B cell (primary cell): ENCODE data around the gene BPIFB1. TPM values are rescaled to one million over a fixed set of nuclear protein-coding genes. Genes with fewer than 3 reads are reported as not detected.

Experiments
- ATAC-seq: fragments of 200-7000 bp; cut with Tn5 transposase; one replicate; pipeline ENCODE4 v1.10.0; 2021; ENCODE audit warnings: low read depth, mild to moderate bottlenecking, moderate number of reproducible peaks, moderate library complexity
- CTCF ChIA-PET: fragments of 350-600 bp; sonication (Branson Sonifier 250); formaldehyde crosslinking; loops from one replicate; lab custom pipeline; 2021; ENCODE audit warnings: antibody characterized with exemption, inconsistent platforms; lab: Charles Lee
- POLR2A ChIA-PET: fragments of 350-600 bp; sonication (Branson Sonifier 250); formaldehyde crosslinking; loops from one replicate; lab custom pipeline; 2021; ENCODE audit warnings: antibody characterized with exemption; lab: Charles Lee
- DNase-seq: peaks from one replicate; pipeline ENCODE4 v3.0.0; 2013
- H2AFZ ChIP-seq: 2 replicates; pipeline ENCODE4 v1.6.1; 2012; ENCODE audit warnings: mild to moderate bottlenecking, low read depth, low read length; ENCODE audit not compliant: insufficient read depth, poor library complexity, severe bottlenecking
- H3K27ac ChIP-seq, 2 donors: 1 replicate in 1 of 2; 2 replicates in 1 of 2; pipeline ENCODE4 v1.5.1; 2012 to 2013; ENCODE audit warnings: low read length in 2 of 2, mild to moderate bottlenecking in 2 of 2, moderate library complexity in 1 of 2
- H3K27me3 ChIP-seq, 4 experiments: fragments of 200-600 bp in 1 of 4; sonication (generic) in 1 of 4; replicated peaks in 1 of 4; 1 replicate in 2 of 4; 2 replicates in 2 of 4; pipeline versions ENCODE4 v1.6.1 to v1.7.0; 2013 to 2016; ENCODE audit warnings: low read length in 3 of 4, mild to moderate bottlenecking in 2 of 4, mixed read lengths in 1 of 4, moderate library complexity in 1 of 4; ENCODE audit not compliant: insufficient read depth in 4 of 4, control insufficient read depth in 3 of 4; ENCODE audit errors: control extremely low read depth in 1 of 4
- H3K36me3 ChIP-seq, 2 experiments: replicated peaks in 1 of 2; 1 replicate in 1 of 2; 2 replicates in 1 of 2; pipeline versions ENCODE4 v1.6.1 to v1.7.1; 2013; ENCODE audit warnings: low read length in 1 of 2; ENCODE audit not compliant: insufficient read depth in 2 of 2, control insufficient read depth in 1 of 2; ENCODE audit errors: control extremely low read depth in 1 of 2, extremely low read depth in 1 of 2
- H3K4me1 ChIP-seq, 2 donors: fragments of 200-600 bp in 1 of 2; sonication (generic) in 1 of 2; 1 replicate in 1 of 2; 2 replicates in 1 of 2; pipeline versions ENCODE4 v1.5.1 to v1.6.1; 2013 to 2017; ENCODE audit warnings: low read length in 2 of 2; ENCODE audit not compliant: control insufficient read depth in 2 of 2, insufficient read depth in 2 of 2
- H3K4me2 ChIP-seq: replicated peaks from 2 replicates; pipeline ENCODE3; 2012; ENCODE audit warnings: mild to moderate bottlenecking, low read depth, low read length; ENCODE audit not compliant: poor library complexity, severe bottlenecking
- H3K4me3 ChIP-seq, 5 experiments: fragments of 200-600 bp in 1 of 5; sonication (generic) in 1 of 5; 1 replicate in 3 of 5; 2 replicates in 2 of 5; pipeline versions ENCODE4 v1.5.1 to v1.7.0; 2011 to 2016; ENCODE audit warnings: low read length in 4 of 5, mild to moderate bottlenecking in 4 of 5, low read depth in 2 of 5, control low read depth in 1 of 5, moderate library complexity in 1 of 5; ENCODE audit not compliant: insufficient read depth in 1 of 5; ENCODE audit errors: control extremely low read depth in 1 of 5, extremely low read depth in 1 of 5
- H3K79me2 ChIP-seq: fragments of 200-600 bp; sonication (generic); one replicate; pipeline ENCODE4 v1.6.0; 2016; ENCODE audit warnings: low read length; ENCODE audit not compliant: control insufficient read depth, insufficient read depth
- H3K9ac ChIP-seq: fragments of 200-600 bp; sonication (generic); 2 replicates; pipeline ENCODE4 v1.6.1; 2017; ENCODE audit warnings: mild to moderate bottlenecking, low read length, moderate library complexity
- H3K9me3 ChIP-seq, 3 donors: one replicate each; pipeline versions ENCODE4 v1.6.1 to v1.7.1; 2013; ENCODE audit warnings: low read length in 2 of 3; ENCODE audit not compliant: control insufficient read depth in 2 of 3, insufficient read depth in 1 of 3; ENCODE audit errors: control extremely low read depth in 1 of 3
- H4K20me1 ChIP-seq: 2 replicates; pipeline ENCODE4 v1.6.0; 2012; ENCODE audit warnings: mild to moderate bottlenecking, low read length; ENCODE audit not compliant: insufficient read depth, control insufficient read depth, poor library complexity, severe bottlenecking
- H3K27ac Mint-ChIP-seq: one replicate; pipeline ENCODE4 v1.8.0; 2021; ENCODE audit warnings: mixed read lengths
- H3K27me3 Mint-ChIP-seq: one replicate; pipeline ENCODE4 v1.8.0; 2021; ENCODE audit warnings: mixed read lengths
- H3K4me1 Mint-ChIP-seq: one replicate; pipeline ENCODE4 v1.8.0; 2021; ENCODE audit warnings: mixed read lengths
- H3K4me3 Mint-ChIP-seq: one replicate; pipeline ENCODE4 v1.8.0; 2021; ENCODE audit warnings: mixed read lengths
- H3K9me3 Mint-ChIP-seq: one replicate; pipeline ENCODE4 v1.8.0; 2022; ENCODE audit warnings: mixed read lengths; ENCODE audit not compliant: insufficient read depth
- CTCF ChIP-seq: fragments of 200-600 bp; IDR thresholded peaks from one replicate; pipeline ENCODE4 v1.8.0; 2022; ENCODE audit warnings: antibody characterized with exemption, mild to moderate bottlenecking
- EZH2 ChIP-seq: IDR thresholded peaks from 2 replicates; pipeline ENCODE4 v1.6.1; 2012; ENCODE audit warnings: borderline replicate concordance, low read depth, mild to moderate bottlenecking, moderate library complexity, low read length; ENCODE audit not compliant: insufficient read depth, poor library complexity, severe bottlenecking
- WGBS: methylation state at CpG from one replicate; pipeline ENCODE4 v1.1.5; 2013; ENCODE audit warnings: missing lambda C conversion rate; ENCODE audit not compliant: insufficient coverage; 5-methylcytosine and 5-hydroxymethylcytosine counted together
- intact Hi-C: fragments of 100-400 bp; cut with micrococcal nuclease; formaldehyde crosslinking; loops from one replicate; pipeline ENCODE4 v1.10.0; 2022
- polyA plus RNA-seq: library from polyadenylated mRNA; depleted of rRNA; stranded (reverse); fragments of >200 nt; gene quantifications from 2 replicates; pipeline ENCODE4 v1.2.3, GENCODE V29; 2012
- total RNA-seq, 2 donors: library from RNA; stranded (reverse); fragments of 120-200 nt in 1 of 2; gene quantifications; 1 replicate in 1 of 2; 2 replicates in 1 of 2; pipeline versions ENCODE4 v1.2.3 to v1.2.4, GENCODE V29; 2013 to 2022

Gene BPIFB1
- total and polyA plus RNA-seq, 2 donors (not counting 1 experiment from before 2014, with no cell fraction given) = not detected

GRCh38 chr20:33259371-33259770 lies 23.6 kb upstream of the BPIFB1 start:
- Mint-ChIP-seq H3K4me1 (no peaks in the 10 kb centered on the region), H3K9me3 (no peaks in the 10 kb centered on the region), H3K27me3 (peaks cover 38% of the 10 kb centered on the region), H3K27ac (no peak overlapping the region), H3K4me3 (no peak overlapping the region)
- no peak overlapping the region for H3K9ac ChIP-seq
- no peak overlapping the region for H3K4me3 ChIP-seq
- H3K27ac ChIP-seq = no peak overlapping the region
- WGBS = 76% methylated on average over 3 of the region's 5 CpGs
- H4K20me1 ChIP-seq = no peaks in the 10 kb centered on the region
- ATAC-seq (no peak), DNase-seq (no peak)
- no peaks in the 10 kb centered on the region for H3K4me1 ChIP-seq
- TF ChIP-seq EZH2 (no peak), CTCF (no peak)
- ChIA-PET CTCF (interaction anchor here (1.1 kb wide), 1 partner anchor 40 kb away, joined by 4 read pairs; no protein-coding TSS in a partner anchor), POLR2A (no interaction called here)
- peaks cover 0 to 3% (median 1%) of the 10 kb centered on the region in 4 experiments for H3K27me3 ChIP-seq
- no peak overlapping the region for H2AFZ ChIP-seq
- H3K36me3 ChIP-seq = no peaks in the 10 kb centered on the region
- no peaks in the 10 kb centered on the region for H3K79me2 ChIP-seq
- intact Hi-C loops = no loop called here
- H3K9me3 ChIP-seq = peaks cover 0 to 6% (median 0%) of the 10 kb centered on the region in 3 donors
- no peak overlapping the region for H3K4me2 ChIP-seq

- WGBS = 100% methylated on average over 2 of the region's 4 CpGs
These were observed 21.5 kb upstream of the BPIFB1 start for GRCh38 chr20:33261465-33261864.

More at GRCh38 chr20:33261465-33261864, 21.5 kb upstream of the BPIFB1 start:
- CTCF ChIA-PET = no interaction called here
- no peak overlapping the region for H3K4me3 Mint-ChIP-seq
- Histone ChIP-seq H4K20me1 (no peaks in the 10 kb centered on the region), H3K4me2 (no peak overlapping the region), H3K27me3 (peaks cover 0 to 6% (median 4%) of the 10 kb centered on the region in 4 experiments), H3K79me2 (no peaks in the 10 kb centered on the region), H3K4me1 (no peaks in the 10 kb centered on the region), H3K9ac (no peak overlapping the region), H2AFZ (no peak overlapping the region), H3K4me3 (no peak overlapping the region), H3K36me3 (no peaks in the 10 kb centered on the region), H3K9me3 (peaks cover 0 to 6% (median 0%) of the 10 kb centered on the region in 3 donors), H3K27ac (no peak overlapping the region)
- H3K27me3 Mint-ChIP-seq = peaks cover 30% of the 10 kb centered on the region
- TF ChIP-seq CTCF = no peak
- no peak for TF ChIP-seq EZH2
- H3K9me3 Mint-ChIP-seq = no peaks in the 10 kb centered on the region
- POLR2A ChIA-PET = no interaction called here
- no peaks in the 10 kb centered on the region for H3K4me1 Mint-ChIP-seq
- ATAC-seq (no peak), DNase-seq (no peak)
- intact Hi-C loops = no loop called here
- no peak overlapping the region for H3K27ac Mint-ChIP-seq
